Measurements from ENCODE around the gene DNAH8. TPM values are rescaled to one million over a fixed set of nuclear protein-coding genes. Genes with fewer than 3 reads are reported as not detected.
A peak's percentile ranks its signal among the peaks of the same experiment; 100 is the strongest.
"Not testable (repeated sequence)": the region's sequence is repeated elsewhere in the genome, so short reads cannot be mapped to it uniquely, and the experiment has no call there.

The DNAH8 gene
- polyA plus RNA-seq, 12 donors = 0.37 to 7.6 (median 3.6) TPM; not detected in 2

DNA sequence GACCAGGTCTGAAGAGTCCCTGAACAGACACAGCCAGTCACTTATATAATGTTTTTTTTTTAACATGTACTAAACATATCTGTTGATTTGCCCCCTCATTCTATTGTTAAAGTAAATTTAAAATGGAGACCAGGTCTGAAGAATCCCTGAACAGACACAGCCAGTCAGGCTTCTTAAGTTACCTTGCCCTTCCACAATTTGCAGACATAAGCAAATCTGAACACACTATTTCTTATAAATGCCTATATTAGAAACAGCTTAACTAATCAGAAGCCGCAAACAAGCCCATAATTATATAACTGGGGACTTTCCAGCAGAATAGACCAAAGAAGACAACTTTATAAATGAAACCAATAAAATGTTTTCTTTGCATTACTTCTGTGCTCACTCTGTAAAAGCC lies 118.2 kb downstream of the DNAH8 start:
- DNase-seq = no peak

DNA sequence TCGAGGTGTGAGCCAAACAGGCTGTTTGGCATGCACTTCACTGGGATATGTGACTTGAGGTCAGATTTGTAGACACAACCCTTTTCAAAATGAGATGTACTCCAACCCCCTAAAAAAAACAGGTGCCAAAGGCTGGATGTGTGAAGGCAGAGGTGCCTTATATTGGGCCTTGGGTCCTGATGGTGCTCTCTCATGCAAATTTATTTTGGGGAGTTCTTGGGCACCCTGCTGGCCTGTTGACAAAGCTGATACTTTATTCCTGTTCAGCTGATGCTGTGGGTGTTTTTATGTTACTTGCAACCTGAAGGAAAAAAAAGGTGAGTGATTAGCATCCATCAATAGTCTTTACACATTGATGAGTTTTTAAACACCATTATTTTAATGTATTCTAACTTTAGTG lies 121.5 kb downstream of the DNAH8 start:
- DNase-seq = no peak

DNA sequence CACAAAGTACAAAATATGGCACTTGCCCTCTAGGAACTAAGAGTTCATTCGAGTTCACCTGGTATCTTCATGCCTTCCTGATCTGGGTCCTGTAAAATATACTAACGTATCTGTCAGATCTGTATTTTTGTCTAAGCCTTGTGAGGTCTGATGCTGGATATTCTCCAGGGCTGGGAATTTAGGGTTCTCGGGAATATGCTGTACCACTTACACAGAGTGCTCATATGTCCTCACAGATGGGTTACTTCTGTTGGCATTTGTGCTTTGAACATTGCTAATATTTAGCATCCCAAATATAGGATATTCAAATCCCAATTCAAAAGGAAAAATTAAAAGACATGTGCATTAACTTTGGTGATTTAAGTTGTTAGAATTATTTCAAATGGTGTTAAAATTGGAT lies 122.0 kb downstream of the DNAH8 start:
- DNase-seq = no peak

DNA sequence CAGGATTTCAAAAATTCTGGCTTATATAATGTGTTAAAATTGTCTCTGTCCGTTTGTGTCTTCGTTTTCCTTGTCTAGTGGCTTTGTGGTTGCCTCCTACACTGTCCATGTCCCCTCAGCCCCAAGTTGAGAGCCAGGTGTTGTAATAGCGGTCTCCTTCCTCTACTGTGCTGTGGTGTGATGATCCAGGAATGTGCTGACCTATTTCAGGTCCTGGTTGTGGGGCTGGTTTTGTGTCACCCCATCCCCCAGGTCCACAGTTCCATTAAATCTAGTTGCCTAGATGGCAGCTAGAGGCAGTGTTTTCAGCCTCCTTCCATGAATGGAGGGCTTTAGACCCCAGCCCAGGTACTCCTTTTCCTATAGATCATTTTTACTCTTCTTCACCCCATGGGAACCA lies 128.7 kb downstream of the DNAH8 start:
- no peak for DNase-seq

DNA sequence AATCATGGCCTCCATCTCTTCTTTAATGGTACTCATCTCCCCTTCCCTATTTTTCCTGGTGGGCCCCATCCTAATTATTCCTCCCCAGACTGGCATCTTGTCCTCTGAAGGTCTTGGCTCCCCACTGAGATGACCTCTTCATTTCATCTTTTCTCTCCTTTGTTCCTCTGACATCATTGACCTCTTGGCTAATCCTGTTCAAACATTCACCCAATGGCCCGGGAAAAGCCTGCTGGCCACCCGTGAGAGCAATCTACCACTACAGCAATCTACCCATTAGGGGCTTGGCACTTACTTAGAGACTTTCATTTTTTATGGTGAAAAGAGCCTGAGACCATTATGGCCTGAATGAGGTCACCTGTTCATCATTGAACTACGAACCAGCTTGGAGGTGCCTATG lies 130.8 kb downstream of the DNAH8 start:
- no peak for DNase-seq

DNA sequence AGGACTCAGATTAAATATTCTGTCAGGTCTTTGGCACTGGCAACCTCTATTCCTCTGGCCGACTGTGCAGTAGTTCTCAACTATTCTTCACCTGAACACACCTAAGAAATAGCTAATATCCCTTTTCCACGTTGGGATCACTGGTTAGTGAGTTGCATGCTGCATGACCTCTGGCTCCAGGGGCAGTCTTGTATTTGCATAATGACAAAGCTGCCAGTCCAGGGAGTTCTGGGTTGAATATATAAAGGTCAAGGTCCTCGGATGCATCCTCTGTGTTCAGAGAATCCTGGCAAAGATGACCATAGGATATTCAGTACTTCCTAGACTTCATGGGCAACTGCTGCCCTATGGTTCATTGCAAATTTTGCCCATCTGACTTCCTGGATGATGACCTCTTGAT lies 131.2 kb downstream of the DNAH8 start:
- no peak for DNase-seq

DNA sequence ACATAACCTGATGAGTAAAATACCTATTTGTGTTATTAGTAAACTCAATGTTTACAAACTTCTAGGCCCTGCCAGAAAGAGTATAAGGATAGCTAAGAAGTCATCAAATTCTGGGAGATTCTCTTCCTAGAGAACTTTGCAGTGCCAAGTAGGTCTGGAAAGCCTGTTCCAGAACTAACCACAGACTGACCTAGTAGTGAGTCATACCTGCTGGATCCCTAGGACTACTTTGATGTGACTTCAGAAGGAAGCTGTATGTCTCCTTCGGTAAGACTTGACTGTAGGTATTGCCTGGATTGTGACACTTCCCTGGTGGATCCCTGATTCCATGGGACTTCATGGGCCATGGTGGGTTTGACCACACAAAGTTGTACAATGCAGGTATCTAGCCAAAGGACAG lies 131.7 kb downstream of the DNAH8 start:
- DNase-seq = no peak

DNA sequence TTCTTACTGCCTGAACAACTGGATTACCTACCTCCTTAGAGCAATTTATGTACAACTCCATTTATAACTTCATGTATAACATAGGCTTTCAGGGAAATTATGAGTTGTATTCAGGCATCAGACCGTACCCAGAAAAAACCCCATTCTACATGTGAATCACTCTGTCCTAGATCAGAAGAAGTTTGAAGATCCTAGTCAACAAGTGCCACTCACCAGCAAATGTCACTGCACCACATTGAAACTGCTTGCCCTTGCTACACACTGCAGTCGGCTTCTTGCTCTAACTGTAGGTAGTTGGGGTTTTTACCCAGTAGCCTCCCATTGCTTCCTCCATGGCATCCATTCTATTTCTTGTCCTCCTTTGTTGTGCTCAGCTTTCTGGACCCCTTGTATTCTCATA lies 132.4 kb downstream of the DNAH8 start:
- no peak for DNase-seq

DNA sequence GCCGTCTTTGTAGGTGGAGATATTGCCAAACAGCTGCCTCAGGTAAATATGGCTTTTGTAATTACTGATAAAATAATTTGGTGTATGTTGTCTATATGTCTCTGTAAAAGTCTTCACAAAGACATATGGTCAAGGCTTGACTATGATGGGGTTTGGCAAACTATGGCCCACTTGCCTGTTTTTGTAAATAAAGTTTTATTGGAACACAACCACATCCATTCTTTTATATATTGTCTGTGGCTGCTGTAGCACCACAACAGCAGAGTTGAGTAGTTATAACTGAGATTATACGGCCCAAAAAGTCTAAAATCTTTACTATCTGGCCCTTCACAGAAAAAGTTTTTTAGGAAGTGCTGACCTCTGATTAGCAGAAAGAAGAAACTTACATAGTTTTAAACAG lies 133.6 kb downstream of the DNAH8 start:
- no peak for DNase-seq

DNA sequence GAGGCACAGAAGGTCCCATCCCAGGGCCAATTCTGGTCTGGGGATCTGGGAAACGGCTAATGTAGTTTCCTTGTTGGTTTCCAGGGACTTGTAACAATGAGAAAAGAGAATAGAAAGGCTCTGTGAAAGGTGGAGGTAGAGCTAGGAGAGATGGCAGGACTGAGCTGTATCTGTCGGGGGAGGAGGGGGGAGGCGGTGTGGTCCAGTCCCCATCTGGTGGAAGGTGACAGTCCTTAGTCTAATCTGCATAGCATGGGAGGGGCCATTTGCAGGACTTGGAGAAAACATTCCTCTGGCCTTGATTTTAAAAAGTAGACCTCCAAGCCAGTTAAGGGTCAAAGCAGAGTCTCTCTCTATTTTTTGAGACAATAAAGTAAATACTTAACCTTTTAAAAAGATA lies 137.1 kb downstream of the DNAH8 start:
- DNase-seq = no peak

DNA sequence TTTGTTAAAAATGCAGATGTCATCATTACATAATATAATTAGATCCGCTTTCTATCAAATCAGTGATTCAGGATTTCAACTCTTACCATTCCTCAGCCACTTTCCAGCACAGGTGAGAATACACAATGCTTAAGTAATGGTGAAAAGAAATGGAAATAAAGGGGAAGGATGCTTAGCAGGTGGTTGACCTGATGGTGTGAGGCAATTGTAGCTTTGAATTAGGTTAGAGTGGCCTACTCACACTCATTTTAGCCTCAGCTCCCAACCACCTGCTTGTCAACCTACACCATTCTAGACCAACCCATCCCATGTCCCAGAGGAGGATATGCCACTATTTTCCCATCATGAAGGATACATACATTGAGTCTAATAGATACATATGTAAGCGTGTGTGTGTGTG lies 138.1 kb downstream of the DNAH8 start:
- DNase-seq = no peak

DNA sequence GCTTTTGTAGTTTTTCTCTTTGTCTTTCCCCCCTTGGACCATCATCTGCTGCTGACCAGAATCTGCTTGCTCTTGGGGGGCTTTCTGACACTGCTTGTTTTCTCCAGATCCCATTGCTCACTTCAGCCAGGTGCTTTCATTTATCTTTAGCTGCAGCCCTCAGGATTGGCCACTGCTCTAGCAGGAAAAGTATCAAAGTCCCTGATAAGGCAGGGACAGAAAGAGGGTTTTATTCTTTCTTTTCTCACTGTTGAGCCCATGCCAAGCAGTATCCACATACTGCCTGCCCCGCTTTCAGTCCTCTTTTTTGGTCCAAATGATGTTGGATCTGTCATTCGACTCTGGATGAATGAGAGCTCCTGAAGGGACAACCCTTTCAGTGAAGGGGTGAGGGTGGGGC lies 141.4 kb downstream of the DNAH8 start:
- DNase-seq = no peak

DNA sequence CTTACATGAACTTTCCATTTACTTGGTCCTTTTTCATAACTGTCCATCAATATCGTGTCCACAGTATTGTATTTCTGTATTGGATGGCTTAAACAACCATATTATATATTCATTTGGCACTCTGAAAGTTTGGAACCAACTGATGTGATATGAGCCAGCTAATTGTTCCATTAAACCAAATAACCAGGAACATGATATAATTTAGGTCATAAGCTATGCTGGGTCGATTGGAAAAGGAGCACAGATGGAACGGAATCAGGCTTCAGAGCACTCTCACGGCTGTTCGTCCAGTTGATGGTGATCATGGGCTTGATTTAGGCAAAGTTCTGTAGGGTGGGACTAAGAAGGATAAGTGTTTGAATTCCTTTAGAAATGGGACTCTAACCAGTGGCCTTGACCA lies 142.7 kb downstream of the DNAH8 start:
- DNase-seq = no peak

DNA sequence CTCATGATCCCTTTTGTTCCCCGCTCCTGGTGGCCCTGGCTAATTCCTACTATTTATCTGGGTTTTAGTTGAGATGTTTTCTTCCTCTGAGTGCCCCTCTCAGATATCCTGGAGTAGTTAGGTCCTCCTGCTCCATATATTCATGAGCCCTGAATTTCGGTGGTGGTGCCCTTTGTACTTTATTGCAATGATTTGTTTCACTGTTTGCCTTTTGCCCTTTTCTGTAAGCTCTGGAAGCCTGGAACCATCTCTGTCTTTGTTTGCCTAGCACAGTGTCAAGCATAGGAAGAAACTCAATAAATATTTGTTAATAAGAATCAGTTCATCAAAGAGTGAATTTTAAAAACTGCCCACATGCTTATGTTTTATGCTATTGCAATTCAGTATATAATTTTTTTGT lies 144.9 kb downstream of the DNAH8 start:
- no peak for DNase-seq

DNA sequence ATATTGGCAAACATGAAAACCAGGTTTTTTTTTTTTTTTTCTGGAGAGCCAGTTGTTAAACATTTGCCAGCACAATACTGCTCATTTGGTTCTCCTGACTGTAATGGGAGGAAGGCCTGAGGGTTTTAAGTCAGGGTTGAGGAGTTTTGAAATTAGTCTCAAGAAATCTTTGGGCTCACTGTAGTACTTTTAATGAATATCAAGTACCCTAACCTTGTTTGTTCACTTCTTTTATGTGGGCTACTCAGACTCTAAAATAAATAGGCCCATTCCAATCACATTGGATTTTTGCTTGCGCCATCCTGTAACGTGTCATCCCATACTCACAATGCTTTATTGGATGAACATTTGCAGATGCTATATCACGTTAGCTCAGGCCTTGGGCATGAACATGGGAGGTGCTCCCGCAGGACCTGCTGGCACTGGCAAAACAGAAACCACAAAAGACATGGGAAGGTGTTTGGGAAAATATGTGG lies 146.9 kb downstream of the DNAH8 start:
- DNase-seq = no peak

DNA sequence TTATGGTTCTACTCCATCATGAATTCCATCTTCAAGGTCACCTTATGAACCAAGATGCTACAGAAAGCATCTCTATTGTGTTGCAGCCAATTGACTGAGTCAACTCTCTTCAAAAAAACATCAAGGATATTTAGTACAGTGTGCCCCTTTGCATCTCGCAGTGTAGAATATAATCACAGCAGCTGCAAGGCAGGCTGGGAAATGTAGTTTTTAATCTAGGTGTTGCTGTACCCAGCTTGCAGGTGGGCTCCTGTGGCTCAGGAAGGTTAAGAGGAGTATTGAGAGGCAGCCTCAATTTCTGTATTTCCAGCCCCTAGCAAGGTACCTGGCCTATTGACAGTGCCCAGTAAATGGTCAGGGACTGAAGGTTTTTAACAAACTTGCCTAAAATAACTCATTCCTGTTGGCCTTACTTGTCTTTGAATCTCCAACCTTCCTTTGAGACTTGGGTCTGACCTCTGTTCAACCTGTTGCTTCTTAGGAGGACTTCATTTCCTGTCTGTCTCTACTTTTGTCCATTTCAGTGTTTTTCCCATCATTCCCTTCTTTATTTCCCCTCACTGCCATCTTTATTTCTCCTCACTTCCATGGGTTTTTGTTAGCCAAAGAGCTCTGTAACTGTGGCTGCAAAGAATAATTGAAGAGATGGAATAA lies 150.5 kb downstream of the DNAH8 start:
- no peak for DNase-seq

DNA sequence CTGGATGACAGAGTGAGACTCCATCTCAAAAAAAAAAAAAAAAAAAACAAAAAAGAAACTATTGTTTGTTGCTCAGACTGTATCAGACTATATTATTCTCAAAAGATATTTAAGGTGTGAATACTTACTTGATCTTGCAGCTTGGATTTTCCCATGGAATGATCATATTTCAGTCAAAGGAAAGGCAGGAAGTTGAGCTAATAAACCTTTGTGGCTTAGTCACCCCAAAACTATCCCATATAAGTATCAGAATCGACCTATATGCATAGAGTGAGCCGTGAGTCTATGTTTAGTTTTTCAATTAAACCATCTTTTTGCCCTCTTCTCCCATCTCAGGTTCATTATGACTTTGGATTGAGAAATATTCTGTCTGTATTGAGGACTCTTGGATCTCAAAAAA lies 152.6 kb downstream of the DNAH8 start:
- no peak for DNase-seq

DNA sequence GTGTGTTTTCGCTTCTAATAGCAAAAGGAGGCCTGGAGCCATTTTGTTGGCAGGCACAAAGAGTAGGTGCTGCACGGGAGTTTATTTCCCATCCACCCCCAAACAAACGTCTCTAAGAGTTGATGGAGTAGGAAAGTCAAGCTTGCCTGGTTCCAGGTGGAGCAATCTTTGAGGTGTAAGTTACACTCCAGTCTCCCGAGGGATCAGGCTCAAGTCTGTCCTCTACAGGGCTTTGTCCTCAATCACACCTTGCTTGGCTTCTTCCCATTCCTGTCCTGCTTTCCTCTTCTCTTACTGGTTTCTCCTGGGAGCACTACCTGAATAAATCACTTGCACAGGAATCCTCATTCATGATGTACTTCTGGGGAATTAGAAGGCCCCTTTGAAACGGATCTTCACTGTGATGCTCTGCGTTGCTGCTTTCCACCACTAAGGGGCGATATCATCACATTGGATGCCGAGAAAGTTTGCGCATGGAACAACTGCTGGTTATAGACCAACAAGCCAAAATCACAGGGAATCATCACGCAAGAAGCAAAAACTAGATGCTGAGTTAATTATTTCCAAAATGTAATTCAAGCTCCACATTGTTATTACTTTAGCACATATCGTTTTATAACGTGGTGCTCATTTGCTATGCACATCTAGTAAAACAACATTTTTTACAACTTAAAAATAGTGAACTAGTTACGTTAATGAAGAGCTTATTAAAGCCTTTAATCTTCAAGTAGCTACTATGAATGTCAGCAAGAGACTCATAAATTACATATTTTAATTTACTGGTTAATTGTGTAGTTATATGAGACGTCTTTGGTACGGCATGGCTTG lies 156.8 kb downstream of the DNAH8 start:
- DNase-seq = peak; percentile 55

DNA sequence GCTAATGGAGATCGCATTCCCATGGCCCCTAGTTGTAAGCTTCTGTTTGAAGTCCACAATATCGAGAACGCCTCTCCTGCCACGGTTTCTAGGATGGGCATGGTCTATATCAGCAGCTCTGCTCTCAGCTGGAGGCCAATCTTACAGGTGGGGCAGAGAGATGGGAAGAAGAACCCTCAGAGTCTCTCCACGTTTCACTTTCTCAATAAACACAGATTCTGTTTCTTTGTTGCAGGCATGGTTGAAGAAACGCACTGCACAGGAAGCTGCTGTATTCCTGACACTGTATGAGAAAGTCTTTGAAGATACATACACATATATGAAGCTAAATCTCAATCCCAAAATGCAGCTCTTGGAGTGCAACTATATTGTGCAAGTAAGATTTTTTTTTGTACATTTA lies 157.9 kb downstream of the DNAH8 start:
- DNase-seq = no peak

DNA sequence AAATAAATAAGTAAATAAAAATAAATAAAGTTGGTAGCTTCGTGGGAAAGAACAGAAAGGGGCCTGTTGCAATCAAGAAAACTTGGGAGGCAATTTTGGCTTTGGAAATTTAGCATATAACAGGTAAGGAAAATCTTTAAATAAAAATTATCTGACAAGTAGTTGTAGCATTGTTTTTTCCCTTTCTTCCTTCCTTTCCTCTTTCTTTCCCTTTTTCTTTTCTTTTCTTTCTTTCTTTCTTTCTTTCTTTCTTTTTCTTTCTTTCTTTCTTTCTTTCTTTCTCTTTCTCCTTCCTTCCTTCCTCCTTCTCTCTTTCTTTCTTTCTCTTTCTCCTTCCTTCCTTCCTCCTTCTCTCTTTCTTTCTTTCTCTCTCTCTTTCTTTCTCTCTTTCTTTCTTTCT lies 158.7 kb downstream of the DNAH8 start:
- not testable (repeated sequence) for DNase-seq

DNA sequence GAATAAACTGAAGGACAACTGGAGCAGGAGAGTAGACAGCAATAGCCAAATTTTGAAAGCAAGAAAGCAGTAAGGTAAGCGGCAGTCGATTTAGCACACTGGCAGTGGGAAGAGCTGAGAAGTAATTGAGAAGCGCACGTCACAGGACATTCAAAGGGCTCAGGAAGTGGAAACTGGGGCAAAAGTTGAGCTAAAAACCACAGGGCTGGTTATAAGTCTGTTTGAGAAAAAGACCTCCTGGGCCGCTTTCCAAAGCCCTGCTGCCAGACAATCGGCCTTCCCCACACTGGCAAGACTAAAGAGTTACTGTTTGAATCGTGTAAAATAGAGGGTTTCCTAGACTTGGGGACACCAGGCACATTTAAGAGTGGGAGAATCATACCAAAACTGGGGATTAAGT lies 161.4 kb downstream of the DNAH8 start:
- peak; percentile 16 for DNase-seq

DNA sequence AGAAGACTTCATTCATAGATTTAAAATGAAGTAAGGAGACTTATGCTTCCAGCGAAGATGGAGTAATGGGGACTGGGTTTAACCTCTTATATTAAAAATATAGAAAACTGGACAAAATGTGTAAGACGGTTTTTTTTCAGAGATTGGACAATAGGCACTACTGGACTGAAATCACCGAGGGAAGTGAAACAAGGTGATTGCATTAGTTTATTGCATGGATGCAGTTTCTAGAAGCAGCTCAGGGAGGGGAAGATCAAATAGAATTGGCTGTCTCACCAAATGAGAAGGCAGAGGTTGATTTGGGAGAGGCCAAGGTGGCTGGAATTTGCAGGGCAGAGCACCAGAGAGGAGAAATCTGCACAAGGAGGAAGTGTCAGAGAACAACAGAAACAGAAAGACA lies 162.6 kb downstream of the DNAH8 start:
- no peak for DNase-seq

DNA sequence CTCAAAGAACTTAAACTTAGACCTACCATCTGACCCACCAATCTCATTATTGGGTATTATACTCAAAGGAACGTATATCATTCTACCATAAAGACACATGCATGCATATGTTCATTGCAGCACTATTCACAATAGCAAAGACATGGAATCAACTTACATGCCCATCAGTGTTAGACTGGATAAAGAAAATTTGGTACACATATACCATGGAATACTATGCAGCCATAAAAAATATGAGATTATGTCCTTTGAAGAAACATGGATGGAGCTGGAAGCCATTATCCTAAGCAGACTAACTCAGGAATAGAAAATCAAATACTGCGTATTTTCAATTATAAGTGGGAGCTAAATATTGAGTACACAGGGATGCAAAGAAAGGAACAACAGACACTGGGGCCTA lies 167.0 kb downstream of the DNAH8 start:
- DNase-seq = no peak

DNA sequence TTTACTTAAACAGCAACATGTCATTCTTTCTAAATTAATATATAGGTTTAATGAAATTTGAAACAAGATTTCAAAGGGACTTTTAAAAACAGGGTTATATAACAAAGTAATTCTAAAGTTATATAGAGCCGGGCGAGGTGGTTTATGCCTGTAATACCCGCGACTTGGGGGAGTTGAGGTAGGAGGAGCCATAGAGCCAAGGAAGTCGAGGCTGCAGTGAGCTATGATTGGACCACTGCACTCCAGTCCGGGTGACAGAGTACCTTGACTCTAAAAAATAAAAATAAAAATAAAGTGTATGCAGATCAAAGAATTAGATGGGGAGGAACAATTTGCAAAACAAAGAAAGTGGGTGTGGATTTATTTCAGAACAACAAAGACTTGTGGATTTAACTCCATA lies 182.4 kb downstream of the DNAH8 start:
- no peak for DNase-seq
